ENCODE data around the gene TUSC2. TPM values are rescaled to one million over a fixed set of nuclear protein-coding genes. Genes with fewer than 3 reads are reported as not detected.

The TUSC2 gene
- total and polyA plus RNA-seq, 2 donors (not counting 1 experiment from before 2014, with no cell fraction given): 13.4 to 15.3 TPM

DNA sequence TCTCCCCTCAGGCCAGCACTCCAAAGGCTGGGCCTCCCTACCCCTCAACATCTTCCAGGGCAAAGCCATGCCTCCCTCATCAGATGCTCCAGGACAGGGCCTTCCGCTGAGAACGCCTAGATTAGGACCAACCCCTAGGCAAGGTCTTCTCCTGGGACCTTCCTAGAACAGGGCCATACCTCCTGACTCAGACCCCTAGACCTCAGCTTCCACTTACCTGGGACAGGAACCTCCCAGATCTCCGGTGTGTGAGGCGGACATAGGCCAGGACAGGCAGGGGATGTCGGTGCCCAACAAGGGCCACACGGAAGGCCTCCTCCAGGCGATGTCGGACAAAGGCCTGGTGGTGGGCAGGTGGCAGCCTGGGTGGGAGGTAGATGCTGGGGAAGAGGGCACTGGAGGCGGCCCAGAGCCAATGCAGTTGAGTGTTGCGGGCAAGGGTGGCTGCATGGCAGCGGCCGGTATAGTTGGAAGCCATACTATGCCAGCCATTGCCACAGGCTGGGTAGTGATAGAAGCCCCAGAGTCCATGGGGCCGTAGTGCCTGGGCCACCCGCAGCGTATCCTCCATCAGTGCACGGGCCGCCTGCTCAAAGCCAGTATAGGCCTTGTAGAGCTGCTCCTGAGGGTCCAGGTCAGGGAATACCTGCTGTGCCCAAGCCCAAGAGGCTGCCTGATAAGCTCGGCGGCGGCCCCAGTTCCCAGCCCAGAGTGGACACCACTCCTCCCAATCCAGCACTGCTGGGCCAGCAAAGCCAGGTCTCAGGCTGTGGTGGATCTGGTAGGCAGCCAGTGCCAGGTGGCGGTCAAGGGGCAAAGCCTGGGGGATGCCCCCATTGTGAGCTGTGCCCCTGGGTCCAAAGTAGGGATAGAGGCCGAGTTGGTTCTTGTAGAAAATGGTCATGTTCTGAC lies 33.3 kb downstream of the TUSC2 start:
- H3K79me2 ChIP-seq (ENCODE audit: control insufficient read depth, insufficient read depth, low read length): peaks cover 19% of the 10 kb centered on the region
- H4K20me1 ChIP-seq (ENCODE audit: control insufficient read depth, extremely low read depth, insufficient read depth, low read length): no peaks in the 10 kb centered on the region
- peaks cover 11% of the 10 kb centered on the region for H3K4me1 ChIP-seq (ENCODE audit: control insufficient read depth, extremely low read depth, insufficient read depth, low read length)
- H2AFZ ChIP-seq (ENCODE audit: low read length): no peak overlapping the region
- no peak overlapping the region for H3K4me2 ChIP-seq (ENCODE audit: extremely low read depth, insufficient read depth, low read length)
- no peaks in the 10 kb centered on the region for H3K9me3 ChIP-seq (ENCODE audit: control insufficient read depth, insufficient read depth, low read depth, low read length)
- no peak for DNase-seq (ENCODE audit: low read depth in 2 of 2)
- no peak overlapping the region for H3K27ac ChIP-seq (ENCODE audit: insufficient read depth, low read length)
- TF ChIP-seq EZH2 (IDR thresholded peaks at IDR 0.05; ENCODE audit: low read length, missing control alignments) (no peak), CTCF (conservative IDR thresholded peaks at IDR 0.05 in 1 of 2, IDR thresholded peaks at IDR 0.05 in 1 of 2; ENCODE audit: low read depth in 1 of 2, low read length in 2 of 2) (no peak)
- H3K9ac ChIP-seq (ENCODE audit: insufficient read depth, low read length): no peak overlapping the region
- H3K27me3 ChIP-seq (ENCODE audit: control insufficient read depth, insufficient read depth, low read length): no peaks in the 10 kb centered on the region
- no peak overlapping the region for H3K4me3 ChIP-seq (replicated peaks in 1 of 4; ENCODE audit: control extremely low read depth in 1 of 4, insufficient read depth in 1 of 4, low read depth in 3 of 4, low read length in 4 of 4)
- H3K36me3 ChIP-seq (ENCODE audit: control insufficient read depth, insufficient read depth, low read length): peaks cover 6% of the 10 kb centered on the region

DNA sequence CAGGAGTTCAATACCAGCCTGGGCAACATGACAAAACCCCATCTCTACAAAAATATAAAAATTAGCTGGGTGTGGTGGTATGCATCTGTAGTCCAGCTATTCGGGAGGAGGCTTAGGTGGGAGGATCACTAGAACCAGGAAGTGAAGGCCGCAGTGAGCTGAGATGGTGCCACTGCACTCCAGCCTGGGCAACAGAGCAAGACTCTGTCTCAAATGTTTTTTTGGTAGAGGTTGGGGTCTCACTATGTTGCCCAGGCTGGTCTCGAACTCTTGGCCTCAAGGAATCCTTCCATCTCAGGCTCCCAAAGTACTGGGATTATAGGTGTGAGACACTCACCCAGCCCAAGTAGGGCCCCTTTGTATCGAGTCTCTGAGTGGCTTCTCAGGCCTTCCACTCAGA lies 33.9 kb downstream of the TUSC2 start:
- Histone ChIP-seq H3K36me3 (ENCODE audit: control insufficient read depth, insufficient read depth, low read length) (peaks cover 11% of the 10 kb centered on the region), H3K79me2 (ENCODE audit: control insufficient read depth, insufficient read depth, low read length) (peaks cover 19% of the 10 kb centered on the region)

More for the DNA sequence above, 33.9 kb downstream of the TUSC2 start:
- H3K4me3 ChIP-seq (replicated peaks in 1 of 4; ENCODE audit: control extremely low read depth in 1 of 4, insufficient read depth in 1 of 4, low read depth in 3 of 4, low read length in 4 of 4): no peak overlapping the region
- TF ChIP-seq EZH2 (IDR thresholded peaks at IDR 0.05; ENCODE audit: low read length, missing control alignments) (no peak), CTCF (conservative IDR thresholded peaks at IDR 0.05 in 1 of 2, IDR thresholded peaks at IDR 0.05 in 1 of 2; ENCODE audit: low read depth in 1 of 2, low read length in 2 of 2) (no peak)
- no peak for DNase-seq (ENCODE audit: low read depth in 2 of 2)
- H4K20me1 ChIP-seq (ENCODE audit: control insufficient read depth, extremely low read depth, insufficient read depth, low read length): no peaks in the 10 kb centered on the region
- no peaks in the 10 kb centered on the region for H3K9me3 ChIP-seq (ENCODE audit: control insufficient read depth, insufficient read depth, low read depth, low read length)
- no peak overlapping the region for H3K27ac ChIP-seq (ENCODE audit: insufficient read depth, low read length)
- no peak overlapping the region for H3K9ac ChIP-seq (ENCODE audit: insufficient read depth, low read length)
- peaks cover 9% of the 10 kb centered on the region for H3K4me1 ChIP-seq (ENCODE audit: control insufficient read depth, extremely low read depth, insufficient read depth, low read length)
- H3K27me3 ChIP-seq (ENCODE audit: control insufficient read depth, insufficient read depth, low read length): no peaks in the 10 kb centered on the region
- H3K4me2 ChIP-seq (ENCODE audit: extremely low read depth, insufficient read depth, low read length): no peak overlapping the region
- no peak overlapping the region for H2AFZ ChIP-seq (ENCODE audit: low read length)
